DMS153 (cell line): Measurements from ENCODE around the gene AHCTF1.

Source experiments
- DNase-seq: peaks from one replicate; lab custom pipeline; 2025; lab: John Stamatoyannopoulos, UW

AHCTF1 gene

GRCh38 chr1:246931549-246932365 is at the start of gene AHCTF1:
Gene AHCTF1 (minus strand): TSS chr1:246931948. CDS start chr1:246918370, 13,578 bp downstream.
- DNase-seq: peak; percentile 99

DNA sequence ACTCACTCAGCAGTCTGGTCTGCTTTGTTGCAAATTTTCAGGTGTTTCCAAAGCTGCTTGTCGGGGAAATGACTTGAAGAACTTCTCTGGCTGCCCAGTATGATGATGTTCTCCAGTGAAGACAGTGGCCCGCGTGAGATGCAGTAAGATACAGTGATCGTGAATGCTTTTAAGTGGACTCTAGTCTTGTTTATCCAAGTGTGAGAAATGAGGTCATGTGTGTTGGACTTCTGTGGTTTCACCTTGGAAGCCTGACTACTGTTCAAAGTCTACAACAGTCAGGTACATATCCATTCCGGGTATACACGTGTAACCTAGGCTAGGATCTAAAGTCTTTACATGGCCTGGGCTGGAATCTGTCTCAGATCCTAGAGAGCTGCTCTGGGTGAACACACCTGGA is 47.0 kb upstream of the AHCTF1 start:
- DNase-seq: no peak

DNA sequence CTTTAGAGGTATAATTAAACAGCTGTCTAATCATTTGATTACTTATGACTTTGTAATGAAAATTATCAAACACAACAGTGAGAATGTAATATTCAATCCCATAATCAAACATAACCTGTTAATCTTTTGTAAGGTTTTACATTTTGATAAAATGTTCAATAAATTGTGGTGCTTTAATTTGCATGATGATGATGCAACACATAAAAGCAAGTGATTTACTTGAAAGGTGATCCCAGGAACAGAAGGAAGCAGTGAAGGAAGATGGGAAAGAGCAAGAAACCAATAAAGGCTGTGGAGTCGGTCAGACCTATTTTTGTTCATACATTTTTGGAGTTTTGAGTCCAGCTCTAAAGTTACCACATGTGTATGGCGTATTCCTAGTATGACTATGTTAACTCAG is 46.5 kb upstream of the AHCTF1 start:
- no peak for DNase-seq

DNA sequence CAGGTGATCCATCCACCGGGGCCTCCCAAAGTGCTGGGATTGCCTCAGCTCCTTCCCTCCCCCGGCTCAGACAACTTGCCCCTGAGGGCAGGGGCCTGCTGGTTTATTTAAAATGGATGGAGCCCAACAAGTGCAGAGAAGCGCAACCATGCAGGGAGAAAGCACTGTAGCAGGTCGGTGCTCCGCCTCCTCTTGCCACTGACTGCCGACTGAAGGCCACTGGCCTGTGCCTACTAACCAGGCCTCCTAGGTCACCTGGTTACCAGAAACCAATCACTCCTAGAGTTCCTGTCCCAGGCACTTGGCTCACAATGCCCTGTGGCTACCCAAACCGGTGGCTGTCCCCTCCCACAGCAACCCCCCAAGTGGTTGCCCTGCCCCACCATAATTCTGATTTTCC is 40.2 kb upstream of the AHCTF1 start:
- no peak for DNase-seq

DNA sequence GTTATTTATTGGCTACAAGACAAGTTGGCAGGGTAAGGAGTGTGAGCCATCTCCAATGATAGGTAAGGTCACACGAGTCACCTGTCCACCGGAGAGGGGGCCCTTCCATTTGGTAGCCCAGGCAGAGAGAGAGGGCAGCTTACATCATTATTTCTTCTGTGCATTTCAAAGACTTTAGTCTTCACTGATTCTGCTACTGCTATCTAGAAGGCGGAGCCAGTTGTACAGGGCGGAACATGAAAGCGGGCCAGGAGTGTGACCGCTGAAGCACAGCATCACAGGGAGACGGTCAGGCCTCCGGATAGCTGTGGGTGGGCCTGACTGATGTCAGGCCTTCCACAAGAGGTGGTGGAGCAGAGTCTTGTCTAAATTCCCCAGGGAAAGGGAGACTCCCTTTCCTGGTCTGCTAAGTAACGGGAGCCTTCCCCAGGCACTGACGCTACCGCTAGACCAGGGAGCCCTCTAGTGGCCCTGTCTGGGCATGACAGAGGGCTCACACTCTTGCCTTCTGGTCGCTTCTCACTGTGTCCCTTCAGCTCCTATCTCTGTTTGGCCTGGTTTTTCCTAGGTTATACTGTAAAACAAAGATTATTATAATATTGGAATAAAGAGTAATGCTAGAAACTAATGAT is 39.5 kb upstream of the AHCTF1 start:
- no peak for DNase-seq

DNA sequence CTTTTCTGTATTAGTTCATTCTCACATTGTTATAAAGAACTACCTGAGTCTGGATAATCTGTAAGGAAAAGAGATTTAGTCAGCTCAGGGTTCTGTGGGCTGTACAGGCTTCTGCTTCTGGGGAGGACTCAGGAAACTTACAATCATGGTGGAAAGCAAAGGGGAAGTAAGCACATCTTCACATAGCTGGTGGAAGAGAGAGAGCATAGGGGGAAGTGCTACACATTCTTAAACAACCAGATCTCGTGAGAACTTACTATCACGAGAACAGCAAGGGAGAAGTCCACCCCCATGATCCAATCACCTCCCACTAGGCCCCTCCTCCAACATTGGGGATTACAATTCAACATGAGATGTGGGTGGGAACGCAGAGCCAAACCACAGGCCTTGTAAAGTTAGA is 37.9 kb upstream of the AHCTF1 start:
- DNase-seq: no peak

- no peak for DNase-seq
These were observed 34.8 kb upstream of the AHCTF1 start for GRCh38 chr1:246966502-246966901.

GRCh38 chr1:246959944-246960693 is 28.4 kb upstream of the AHCTF1 start:
- DNase-seq: no peak

- no peak for DNase-seq
These were observed 22.4 kb upstream of the AHCTF1 start for GRCh38 chr1:246954126-246954525.

DNA sequence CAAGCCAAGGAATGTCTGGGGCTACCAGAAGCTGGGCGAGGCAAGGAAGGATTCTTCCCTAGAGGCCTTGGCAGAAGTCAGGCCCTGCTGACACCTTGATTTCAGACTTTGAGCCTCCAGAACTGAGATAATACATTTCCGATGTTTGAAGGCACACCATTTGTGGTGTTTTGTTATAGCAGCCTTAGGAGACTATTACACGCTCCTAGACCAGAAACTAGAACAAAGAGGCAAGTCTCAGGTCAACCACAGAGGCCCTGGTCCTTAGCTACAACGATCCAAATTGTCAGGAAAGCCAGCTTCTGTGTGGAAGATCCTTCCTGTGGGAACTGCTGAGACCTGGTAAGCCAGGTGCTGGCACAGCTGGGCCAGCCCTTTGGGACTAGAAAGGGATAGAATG is 19.7 kb upstream of the AHCTF1 start:
- no peak for DNase-seq

DNA sequence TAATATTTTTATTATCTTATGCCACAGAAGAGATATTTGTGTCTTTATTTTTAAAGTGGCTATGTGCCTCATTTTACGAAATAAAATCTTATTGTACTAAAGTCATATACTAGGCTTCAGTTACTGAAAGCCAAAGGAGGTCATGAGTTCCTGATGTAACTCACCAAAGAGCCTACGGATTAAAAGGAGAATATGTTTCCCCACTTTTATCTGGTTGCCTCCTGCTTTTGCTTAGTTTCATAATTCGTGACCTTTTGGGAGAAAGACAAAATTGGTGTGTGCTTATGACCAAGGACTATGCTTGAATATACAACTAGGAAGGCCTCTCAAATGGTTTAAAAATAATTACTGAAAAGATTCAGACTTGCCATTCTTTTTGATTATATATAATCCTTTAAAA is 18.2 kb upstream of the AHCTF1 start:
- no peak for DNase-seq

GRCh38 chr1:246947255-246947654 is 15.5 kb upstream of the AHCTF1 start:
- no peak for DNase-seq

DNA sequence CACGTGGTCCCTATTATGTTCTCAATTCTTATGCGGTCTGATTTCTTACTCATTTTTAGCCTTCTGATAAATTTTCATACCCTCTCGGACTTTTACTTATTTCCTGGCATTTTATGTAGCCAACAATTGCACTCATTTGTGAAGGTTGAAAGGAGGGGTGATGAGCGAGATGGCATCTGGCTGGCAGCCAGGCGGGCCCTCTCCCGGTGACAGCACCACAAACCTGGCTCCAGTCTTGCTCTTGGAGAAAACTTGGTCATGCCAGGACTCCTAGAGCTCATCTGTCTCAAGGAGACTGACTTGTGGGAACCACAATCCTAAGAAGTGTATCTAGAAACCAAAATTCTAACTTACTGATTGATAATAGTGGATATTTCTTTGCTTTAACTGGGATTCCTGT is 14.6 kb upstream of the AHCTF1 start:
- DNase-seq: no peak

- DNase-seq: no peak
These were observed 3.0 kb upstream of the AHCTF1 start for GRCh38 chr1:246934765-246935164.

DNA sequence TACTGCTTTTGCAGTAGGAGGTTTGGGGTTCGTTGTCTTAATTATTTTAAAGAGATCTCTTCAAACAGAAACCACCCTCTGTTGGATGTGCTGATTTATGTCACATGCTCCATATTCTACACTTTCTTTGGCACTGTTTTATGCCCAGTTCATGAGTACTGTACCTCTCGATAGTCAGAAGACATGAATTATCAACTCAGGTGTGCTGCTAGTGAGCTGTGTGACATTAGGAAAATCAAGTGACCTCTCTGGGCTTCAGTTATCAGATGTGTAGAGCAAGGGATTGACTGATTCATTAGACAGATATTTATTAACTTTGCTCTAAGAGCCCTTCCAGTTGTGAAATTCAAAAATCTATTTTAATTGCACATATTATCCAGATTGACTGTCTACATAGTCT is 2.1 kb upstream of the AHCTF1 start:
- no peak for DNase-seq

DNA sequence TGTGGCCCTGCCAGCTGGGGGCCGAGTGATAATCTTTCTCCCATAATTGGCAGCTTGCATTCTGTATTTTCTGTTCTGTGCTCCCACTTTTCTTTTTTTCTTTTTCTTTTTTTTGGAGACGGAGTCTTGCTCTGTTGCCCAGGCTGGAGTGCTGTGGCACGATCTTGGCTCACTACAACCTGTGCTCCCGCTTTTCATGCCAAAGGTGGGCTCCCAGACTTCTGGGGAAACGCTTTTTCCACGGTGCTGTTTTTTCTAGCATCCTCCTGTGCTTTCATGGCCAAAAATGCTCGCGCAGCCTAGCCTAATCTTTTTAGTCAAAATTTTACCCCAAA is 585 bp upstream of the AHCTF1 start:
- DNase-seq: no peak

DNA sequence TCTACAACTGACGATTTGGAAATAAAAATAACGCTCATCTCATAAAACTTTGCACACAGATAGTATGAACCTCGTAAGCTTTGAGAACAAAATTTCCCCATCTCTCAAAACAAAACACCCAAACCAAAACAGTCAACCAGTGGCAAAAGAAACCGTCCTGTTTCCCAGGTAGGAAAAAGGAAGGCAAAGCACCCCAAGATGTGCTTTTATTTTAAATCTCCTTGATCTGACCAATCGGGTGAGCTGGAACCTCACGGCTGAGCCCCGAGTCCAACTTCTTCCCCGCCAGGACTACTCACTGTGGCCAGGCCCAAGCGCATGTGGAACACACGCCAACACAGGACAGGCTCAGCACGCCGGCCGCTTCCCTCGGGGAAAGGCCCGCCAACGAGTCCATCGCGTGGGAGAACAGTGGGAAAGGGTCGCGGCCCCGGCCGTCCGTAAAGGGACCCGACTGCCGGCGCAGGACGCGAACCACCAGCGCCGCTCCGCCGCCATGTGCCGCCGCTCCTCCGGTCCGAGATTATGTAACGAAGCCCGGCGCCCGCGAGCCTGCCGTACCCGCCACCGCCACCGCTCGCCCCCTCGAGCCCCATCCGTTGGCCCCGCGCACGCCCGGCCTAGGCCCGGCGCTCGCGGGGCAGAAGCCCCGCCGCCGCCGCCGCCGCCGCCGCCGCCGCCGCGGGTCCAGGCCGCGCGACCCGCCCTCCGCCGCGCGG is 759 bp downstream of the AHCTF1 start:
- no peak for DNase-seq

GRCh38 chr1:246925997-246926626 is 5.6 kb downstream of the AHCTF1 start:
- no peak for DNase-seq

DNA sequence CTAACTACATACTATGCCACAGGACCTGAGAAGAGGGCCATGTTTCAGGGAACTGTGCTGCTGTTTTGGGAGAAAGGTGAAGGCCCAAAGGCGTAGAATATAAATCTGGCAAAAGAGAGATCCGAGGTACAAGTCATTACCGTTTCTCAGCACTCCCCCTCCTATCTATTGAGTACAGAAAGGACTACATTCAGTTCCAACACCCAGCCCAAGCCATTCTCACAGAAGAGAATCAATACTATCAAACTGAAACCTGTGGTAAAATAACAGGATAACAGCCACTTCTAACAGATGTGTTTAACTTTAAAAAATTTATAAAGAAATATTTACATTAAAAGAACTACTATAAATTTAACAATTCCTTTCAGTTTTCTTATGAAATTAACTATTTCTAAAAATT is 7.8 kb downstream of the AHCTF1 start:
- DNase-seq: no peak

DNA sequence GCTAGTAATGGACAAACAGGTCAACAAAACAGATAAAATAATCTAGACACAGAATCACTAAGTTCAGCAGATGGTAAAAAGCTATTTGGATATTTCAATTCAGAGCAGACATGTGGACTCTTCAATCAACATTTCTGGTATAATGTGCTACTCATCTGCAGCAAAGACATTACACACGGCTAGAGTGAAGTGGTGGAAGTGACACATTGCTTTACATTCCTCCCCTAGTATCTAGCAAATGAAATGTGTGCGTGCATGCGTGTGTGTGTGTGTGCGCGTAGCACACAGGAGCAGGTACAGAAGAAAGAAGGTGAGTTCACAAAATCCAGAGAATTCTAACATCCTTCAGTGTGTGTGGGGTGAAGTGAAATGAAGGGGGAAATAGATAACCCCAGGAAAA is 8.3 kb downstream of the AHCTF1 start:
- no peak for DNase-seq

DNA sequence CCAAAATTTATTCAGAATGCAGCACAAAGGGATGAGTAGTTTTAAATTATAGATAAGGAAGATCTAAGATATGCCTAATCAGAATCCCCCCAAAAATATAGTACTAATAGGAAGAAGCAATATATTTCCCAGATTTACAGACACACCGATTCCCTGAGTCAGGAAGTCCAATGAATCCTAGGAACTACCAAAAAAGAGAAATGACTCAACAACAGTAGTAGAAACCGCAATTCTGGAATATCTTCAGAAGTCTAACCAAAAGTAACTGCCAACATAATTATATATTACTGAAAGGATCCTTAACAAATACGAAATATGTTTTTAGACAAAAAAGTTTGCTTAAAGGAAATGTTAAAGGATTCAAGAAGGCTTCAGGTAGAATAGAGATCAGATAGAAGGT is 10.3 kb downstream of the AHCTF1 start:
- no peak for DNase-seq

DNA sequence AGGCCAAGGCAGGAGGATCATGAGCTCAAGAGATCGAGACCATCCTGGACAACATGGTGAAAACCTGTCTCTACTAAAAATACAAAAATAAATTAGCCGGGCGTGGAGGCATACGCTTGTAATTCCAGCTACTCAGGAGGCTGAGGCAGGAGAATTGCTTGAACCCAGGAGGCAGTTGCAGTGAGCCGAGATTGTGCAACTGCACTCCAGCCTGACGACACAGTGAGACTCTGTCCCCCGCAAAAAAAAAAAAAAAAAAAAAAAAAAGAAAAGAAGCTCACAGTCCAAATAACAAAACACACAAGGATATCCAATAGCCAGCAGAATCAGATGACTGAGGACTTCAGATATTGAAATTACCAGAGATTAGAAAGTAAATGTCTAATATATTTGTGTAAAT is 11.8 kb downstream of the AHCTF1 start:
- DNase-seq: no peak
